Middle frontal gyrus (tissue), 1 donor: ENCODE measurements around the gene DCLRE1C.
"Not testable (repeated sequence)": the region's sequence is repeated elsewhere in the genome, so short reads cannot be mapped to it uniquely, and the experiment has no call there.

Experiments used
- DNase-seq: peaks from one replicate; pipeline ENCODE4 v3.0.0-alpha.2; 2015; ENCODE audit warnings: low spot score; ENCODE audit errors: extremely low spot score

Gene DCLRE1C

DNA sequence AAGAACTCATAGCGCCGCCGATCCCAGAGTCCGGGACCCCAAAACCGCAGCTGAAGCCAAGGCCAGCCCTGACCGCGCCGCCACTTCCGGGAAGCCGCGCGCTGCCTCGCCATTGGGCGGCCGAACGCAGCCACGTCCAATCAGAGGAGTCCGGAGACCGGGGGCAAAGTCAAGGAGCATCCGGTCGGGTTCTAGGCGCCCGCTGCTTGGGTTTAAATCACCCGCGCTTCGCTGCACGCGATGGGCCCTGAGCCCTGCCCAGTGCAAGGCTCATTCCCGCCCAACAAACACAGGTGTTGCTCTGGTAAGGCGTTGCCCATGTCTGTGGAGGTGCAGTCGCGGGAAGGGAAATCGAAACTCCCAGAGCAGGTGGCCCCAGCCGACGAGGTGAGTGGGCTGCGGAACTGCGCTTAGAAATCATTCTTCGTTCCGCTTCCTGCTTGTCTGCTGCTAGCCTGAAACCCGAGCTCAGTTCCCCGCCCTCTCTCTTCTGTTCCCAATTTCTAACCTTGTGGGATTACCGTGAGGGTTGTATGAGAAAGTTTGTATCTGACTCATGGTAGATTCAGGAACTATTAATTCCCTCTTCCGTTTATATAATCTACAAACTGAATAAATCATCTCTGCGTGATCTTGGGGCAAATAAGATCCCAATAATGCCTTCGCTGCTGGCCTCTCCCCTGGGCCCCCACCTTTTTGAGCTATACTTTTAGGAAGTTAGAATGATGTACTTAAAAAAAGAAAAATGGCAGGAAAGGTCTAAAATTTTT, at the start of gene DCLRE1C:
DCLRE1C (minus strand) TSS at position 96 of the 770 bp plus-strand sequence; CDS start at position 10, 86 bp downstream.
- DNase-seq = peak; percentile 93

DNA sequence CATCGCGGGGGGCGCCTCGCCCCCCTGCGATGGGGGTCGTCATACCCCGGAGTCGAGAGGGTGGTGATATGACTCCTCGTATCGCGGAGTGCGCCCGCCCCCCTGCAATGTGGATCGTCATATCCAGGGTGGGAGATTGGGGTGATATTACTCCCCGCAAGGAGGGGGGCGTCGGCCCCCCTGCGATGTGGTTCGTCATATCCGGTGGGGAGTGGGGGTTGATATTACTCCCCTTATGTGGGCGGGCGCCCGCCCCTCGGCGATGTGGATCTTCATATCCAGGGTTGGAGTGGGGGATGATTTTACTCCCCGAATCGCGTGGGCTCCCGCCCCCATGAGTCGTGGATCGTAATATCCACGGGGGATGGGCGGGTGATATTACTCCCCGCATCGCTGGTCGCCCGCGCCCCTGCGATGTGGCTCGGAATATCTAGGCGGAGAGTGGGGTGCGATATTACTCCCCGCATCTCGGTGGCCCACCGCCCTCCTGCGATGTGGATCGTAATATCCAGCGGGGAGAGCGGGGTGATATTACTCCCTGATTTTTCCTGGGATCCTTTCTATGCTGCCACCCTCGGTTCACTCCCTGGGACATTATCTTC, 42.2 kb upstream of the DCLRE1C start:
- DNase-seq = no peak

DNA sequence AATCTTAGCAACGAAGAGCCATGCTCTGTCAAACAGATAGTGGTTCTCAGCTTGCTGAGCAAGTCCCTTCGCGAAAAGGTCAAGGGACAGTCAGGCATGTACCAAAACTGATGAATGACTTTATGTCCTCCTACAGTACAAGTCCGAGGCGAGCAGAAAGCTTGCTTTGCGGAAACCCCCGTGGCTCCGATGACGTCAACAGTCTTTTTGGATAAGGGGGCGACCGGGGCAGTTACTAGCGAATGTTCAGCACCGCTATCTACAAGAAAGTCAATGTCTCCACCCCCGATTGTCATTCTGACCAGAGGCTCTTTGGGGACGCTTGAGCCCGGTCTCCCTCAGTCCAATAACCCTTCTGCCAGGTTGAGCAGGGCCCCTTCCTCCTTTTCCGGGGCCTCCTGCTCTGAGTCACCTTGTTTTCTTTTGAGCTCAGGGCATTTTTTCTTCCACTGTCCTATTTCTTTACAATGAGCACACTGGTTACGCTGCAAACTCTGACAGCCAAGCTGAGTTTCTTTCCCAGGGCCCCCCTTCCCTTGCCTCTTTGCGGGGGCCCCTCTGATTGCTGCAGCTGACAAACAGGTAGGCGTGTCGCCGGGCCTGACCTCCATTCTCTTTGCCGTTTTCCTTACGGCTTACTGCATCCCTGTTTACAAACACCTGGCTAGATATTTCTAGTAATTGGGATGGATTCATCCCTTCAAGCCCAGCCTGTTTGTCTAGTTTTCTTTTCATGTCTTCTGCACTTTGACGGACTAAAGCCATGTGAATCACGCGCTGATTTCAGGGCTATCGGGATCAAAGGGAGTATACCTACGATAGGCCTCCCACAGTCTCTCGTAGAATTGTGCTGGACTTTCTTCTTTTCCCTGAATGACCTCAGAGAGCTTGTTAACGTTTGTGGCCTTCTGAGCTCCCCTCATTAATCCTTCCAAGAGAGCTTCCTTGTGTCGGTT, 39.9 kb upstream of the DCLRE1C start:
- not testable (repeated sequence) for DNase-seq

DNA sequence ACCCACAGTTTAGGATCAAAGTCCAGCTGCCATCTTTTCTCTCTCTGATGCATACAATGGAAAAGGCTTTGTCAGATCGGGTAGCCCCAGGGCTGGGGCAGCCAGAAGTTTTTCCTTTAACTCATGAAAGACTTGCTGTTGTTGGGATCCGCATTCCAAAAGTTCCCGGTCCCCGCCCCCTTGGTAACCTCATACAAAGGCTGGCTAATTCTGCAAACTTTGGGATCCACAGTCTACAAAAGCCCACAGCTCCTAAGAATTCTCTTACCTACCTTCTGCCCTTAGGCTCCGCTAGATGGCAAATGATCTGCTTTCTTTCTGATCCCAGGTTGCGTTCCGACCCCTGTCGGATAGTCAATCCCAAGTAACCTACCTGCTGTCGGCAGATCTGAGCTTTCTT, 38.4 kb upstream of the DCLRE1C start:
- not testable (repeated sequence) for DNase-seq

DNA sequence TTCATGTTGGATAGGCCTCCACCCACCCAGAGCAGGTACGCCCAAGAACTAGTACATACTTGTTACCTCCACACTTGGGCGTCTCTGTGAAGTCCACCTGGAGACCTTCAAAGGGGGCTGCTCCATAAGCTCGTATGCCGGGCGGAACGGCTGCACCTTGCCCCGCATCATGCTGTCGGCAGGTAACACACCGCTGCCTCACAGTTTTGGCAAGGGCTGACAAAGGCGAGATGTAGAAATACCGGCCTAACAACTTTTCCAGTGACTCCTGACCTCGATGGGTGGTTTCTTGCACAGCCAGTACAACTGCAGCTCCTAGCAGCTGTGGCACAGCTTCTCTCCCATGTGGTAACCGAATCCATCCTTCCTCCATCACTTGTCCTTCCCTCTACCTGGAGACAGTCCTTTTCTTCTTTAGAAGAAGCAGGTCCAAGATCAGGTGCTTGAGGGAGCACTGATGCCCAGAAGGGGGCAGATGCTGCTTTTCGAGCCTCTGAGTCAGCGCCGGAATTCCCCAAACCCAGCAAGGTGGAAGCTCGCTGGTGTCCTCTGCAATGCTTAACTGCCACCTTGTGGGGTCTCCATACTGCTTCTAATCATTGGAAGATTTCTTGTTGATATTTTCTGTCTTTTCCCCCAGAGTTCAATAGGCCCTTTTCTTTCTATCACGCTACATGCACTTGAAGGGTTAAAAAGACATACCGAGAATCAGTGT, 37.3 kb upstream of the DCLRE1C start:
- not testable (repeated sequence) for DNase-seq

DNA sequence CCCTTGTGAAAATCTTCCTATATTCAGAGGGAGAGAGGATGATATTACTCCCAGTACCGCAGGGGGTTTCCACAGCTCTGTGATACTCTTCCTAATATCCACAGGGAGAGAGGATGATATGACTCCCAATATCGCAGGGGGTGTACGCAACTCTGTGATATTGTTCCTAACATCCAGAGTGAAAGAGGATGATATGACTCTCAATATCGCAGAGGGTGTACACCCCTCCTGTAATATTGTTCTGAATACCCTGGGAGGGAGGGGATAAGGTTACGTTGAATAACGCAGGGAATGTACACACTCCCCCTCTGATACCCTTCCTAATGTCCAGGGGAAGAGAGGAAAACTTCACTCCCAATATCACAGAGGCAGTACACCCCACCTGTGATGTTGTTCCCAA, 35.7 kb upstream of the DCLRE1C start:
- DNase-seq = not testable (repeated sequence)

DNA sequence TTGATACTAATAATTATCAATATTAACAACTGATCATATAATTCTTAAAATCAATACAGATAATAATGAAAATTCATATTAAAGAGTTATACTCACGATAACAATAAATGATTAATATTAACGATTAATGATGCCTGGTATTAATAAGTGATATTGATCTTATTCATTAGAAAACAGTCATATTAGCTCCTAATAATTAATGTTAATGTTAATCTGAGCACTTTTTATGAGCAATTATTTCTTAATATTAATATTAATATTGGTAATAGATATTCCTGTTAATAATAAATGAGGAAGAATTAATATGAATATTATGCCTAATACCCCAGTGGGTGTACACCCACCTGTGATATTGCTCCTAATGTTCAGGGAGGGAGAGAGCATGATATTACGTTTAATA, 28.8 kb upstream of the DCLRE1C start:
- no peak for DNase-seq

DNA sequence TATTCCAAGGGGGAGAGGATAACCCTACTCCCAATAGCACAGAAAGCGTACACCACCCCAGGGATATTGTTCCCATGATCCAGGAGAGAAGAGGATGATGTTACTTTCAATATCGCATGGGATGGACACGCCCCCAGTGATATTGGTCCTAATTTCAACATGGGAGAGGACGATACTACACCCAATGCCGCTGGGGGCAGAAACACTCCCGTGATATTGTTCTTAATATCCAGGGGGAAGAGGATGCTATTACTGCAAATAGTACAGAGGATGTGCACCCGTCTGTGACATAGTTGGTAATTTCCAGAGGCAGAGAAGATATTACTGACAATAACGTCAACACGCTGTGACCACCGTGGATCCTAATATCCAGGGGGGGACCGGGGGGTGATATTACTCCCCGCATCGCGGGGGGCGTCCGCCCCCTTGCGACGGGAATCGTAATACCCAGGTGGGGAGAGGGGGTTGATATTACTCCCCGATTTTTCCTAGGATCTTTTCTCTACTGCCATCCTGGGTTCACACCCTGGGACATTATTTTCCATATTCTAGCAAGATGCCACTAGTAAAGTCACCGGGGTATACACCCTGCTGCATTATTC, 21.9 kb upstream of the DCLRE1C start:
- no peak for DNase-seq

DNA sequence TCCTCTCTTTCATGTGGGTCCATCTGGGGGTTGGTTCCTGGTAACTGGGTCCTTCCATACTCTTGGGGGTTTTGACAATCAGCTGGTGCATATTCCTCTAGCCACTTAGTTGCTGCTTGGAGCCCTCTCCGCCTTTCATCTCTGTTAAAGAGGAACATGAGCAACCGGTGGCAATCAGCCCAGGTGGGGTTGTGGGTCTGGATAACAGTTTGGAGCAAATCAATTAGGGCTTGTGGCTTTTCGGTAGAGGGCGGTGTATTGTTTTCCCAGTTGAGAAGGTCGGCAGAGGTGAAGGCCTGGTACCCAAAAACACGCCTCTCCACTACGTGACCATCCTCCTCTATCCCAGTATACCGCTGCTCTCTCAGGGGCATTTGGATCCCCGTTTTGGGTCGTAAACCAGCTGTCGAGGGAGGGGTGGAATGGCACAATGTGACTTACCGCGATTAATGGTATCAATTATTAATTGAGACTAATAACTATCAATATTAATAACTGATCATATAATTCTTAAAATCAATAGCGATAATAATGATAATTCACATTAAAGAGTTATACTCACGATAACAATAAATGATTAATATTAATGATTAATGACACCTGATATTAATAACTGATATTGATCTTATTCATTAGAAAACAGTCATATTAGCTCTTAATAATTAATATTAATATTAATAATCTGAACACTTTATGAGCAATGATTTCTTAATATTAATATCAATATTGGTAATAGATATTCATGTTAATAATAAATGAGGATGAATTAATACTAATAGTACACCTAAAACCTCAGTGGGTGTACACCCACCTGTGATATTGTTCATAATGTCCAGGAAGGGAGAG, 20.5 kb upstream of the DCLRE1C start:
- not testable (repeated sequence) for DNase-seq

DNA sequence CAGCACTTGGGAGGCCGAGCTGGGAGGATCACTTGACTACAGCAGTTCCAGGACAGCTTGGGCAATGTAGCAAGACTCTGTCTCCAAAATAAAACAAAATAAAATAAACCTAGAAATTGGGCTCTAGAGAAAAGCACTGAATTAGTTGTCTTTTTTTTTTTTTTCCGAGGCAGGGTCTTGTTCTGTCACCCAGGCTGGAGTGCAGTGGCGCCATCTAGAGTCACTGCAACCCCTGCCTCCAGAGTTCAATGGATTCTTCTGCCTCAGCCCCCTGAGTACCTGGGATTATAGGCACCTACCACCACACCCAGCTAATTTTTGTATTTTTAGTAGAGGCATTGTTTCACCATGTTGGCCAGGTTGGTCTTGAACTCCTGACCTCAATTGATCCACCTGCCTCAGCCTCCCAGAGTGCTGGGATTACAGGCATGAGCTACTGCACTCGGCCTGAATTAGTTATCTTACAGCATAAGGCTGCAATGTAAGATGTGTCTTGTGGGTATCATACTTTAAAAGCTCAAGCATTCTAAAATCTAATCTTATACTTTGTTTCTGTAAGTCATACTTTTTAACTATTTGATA, 18.1 kb upstream of the DCLRE1C start:
- DNase-seq = no peak

DNA sequence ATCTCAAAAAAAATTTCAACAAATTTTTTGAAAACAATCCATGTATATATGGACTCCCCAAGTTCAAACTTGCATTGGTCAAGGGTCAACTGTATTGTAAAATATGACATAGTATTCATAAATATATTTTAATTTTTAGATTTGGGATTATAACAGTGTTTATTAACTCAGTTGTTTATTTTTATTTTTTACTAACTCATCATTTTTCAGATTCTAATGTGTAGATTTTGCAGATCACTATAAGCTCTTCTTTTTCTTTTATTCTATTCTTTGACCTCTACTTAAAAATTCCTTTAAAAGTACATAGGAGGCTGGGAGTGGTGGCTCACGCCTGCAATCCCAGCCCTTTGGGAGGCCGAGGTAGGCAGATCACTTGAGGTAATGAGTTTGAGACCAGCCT, 14.0 kb upstream of the DCLRE1C start:
- DNase-seq = no peak

DNA sequence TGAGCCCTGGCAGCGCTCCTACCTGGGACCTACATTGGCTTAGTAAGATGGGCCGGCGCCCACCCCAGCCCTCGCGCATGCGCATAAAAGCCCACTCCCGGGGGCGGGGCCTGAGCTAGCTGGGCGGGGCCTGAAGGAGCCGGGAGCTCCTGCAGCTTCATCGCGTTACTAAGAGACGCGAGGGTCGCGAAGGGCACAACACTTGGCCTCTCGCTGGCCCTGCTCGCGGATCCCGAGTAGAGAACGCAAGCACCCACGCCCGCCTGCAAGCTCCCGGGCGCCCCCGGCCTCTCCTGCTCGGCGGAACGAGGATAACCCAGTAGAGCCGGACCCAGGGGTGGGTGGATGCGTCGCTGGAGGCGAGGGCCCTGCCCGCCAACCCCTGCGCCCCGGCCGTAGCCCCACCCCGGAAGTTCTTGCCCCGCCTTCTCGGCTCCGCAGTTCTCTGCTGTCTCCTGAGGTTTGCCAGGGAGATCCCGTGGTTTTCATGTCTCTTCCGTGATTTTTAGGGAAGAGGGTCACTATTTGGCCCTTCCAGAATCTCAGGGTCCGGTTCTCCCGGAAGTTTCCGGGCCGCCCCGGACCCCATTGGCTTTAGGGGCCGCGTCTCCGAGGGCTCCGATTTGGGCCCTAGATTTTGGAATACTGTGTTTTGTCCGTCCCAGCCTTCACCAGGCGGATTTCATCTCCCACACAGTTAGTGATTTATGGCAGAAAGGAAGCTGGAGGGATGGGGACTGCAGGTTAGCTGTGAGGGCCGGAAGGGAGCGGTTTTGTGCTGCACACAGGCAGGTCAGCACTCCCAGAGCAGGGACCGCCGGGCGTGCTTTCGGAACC, 5.5 kb upstream of the DCLRE1C start, which contains the start of gene MEIG1:
MEIG1 (plus strand) TSS at position 168 of the 837 bp plus-strand sequence. CDS start 7,081 bp downstream, outside the sequence.
- peak; percentile 74 for DNase-seq

DNA sequence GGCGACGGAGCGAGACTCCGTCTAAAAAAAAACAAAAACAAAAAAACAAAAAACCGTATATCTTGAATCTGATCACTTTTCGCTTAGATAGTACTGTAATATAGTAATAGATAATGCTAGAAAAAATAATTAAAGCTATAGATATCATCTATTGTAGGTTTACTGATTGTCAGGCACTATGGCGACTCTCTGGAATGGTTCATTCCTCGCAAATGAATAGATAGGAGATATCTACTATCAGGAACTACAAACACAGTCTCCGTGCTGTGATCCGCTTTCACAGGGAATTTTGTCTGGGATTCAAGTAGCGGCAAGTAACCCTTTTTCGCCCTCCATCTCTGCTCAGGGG, 5.0 kb upstream of the DCLRE1C start:
- no peak for DNase-seq

DNA sequence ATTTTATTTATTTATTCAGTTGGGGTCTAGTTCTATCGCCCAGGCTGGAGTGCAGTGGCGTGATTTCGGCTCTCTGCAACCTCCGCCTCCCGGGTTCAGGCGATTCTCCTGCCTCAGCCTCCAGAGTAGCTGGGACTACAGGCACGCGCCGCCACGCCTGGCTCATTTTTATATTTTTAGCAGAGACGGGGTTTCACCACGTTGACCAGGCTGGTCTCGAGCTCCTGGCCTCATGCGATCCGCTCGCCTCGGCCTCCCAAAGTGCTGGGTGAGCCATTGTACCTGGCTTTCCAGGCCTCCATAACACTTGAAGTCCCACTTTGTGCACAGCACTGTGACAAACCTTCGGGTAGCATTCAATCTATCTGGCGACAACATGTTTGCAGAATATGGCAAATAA, 1.0 kb upstream of the DCLRE1C start:
- no peak for DNase-seq

DNA sequence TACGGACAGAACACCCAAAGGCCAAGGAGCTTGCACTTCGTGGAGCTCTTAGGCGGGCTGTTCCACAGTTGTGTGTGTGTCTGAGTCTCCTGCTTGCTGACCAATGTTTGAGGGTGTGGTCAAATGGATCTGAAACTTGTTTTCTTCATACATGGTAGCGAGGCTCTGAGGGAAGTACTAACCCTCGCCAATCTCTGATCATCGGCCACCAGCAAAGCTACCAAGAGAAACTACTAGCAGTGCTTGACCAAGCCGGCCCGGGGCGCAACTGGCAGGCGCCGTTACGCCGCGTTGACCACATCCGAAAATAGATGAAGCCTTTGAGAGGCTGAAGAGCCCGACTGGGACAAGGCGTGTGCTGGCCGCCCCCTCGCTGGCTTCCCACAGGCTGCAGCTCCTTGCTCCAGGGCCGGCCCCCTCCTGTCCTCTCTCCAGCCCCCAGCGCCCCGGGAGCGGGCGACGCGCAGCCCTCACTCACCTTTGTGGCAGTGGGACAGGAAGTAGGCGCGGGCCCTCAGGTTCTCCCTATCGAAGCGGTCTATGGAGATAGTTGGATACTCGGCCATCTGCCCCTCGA, 384 bp downstream of the DCLRE1C start:
- no peak for DNase-seq

DNA sequence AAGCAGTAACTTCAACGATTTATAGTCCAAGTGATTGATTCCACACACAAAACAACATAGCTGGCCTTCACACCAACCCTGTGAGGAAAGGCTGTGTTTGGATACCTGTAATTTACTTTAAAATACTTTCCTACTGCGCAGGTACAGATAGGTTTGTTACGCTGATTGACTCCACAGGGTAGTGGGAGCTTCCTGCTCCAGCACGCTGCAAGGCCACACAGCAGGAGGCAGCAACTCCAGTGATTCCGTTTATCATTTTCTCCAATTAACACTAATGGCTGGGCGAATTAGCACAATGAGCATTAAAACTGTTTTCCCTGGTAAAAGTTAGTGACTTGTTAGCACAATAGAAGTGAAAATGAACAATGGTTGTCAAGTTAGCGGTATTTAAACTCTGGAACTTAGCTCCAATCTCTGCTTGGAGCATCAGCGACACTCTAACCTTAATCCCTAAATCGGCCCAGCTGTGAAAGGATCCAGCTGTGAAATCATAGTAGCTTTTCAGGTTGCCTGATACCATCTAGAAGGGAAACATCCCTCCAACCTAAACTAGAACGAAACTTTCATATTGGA, 959 bp downstream of the DCLRE1C start:
- DNase-seq = no peak

DNA sequence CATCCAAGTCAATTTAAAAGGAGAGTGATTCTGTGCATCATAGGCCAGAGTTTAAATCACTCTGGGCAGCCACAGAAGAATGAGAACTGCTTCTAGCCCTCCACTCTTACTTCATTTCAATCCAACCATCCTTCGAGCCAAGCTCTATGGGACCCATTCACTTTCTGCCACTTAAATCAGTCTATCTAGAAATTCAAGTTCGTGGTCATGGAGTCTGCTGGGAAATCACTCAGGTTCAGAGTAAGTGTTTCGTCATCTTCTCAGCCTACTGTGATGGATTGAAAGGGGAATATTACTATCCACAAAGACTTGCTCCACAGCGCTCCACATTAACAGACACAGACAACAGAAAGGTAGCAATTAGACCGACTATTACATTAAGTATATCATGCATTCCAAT, 4.6 kb downstream of the DCLRE1C start:
- no peak for DNase-seq

DNA sequence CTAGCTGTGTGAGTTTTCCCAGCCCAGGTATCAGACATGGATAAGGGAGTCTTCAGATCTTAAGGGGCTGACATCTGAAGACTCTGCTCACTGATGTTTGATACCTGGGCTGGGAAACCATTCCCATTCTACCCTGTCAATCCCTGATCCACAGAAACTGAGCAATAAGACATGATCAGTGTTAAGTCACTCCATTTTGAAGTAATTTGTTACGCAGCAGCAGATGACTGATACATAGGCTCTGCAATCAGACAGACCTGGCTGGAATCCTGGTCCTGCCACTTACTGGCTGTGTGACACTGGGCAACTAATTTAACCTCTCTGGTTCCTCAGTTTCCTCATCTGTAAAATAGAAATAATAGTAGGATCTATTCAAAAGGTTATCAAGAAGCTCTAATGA, 6.6 kb downstream of the DCLRE1C start:
- no peak for DNase-seq
